Measurements from ENCODE around the gene AATK.

DNA sequence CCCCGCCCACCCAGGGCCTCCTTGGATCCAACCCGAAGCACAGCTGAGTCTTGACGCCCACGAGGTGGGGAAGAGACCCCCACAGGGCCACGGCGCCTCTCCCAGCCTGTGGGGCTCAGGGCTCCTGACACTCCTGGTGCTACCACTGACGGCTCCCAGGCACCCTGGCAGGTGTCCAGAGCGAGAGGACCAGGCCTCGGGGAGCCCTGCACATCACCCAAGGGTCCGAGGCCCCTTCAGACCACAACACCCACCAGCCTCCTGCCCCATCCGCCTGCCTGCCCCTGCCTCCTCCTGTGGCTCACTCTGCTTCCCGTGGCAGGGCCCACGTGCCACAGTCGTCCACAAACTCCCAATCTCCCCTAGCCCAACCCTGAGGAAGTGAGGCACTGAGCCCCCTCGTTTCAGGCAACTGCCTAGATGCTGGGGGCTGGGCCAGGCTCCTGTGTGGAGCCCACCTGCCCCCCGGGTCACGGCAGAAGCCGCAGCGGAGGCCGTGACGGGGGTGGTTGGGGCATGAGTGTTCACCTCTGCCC, 28.3 kb upstream of the AATK start:
- TF ChIP-seq, protein P1, sequence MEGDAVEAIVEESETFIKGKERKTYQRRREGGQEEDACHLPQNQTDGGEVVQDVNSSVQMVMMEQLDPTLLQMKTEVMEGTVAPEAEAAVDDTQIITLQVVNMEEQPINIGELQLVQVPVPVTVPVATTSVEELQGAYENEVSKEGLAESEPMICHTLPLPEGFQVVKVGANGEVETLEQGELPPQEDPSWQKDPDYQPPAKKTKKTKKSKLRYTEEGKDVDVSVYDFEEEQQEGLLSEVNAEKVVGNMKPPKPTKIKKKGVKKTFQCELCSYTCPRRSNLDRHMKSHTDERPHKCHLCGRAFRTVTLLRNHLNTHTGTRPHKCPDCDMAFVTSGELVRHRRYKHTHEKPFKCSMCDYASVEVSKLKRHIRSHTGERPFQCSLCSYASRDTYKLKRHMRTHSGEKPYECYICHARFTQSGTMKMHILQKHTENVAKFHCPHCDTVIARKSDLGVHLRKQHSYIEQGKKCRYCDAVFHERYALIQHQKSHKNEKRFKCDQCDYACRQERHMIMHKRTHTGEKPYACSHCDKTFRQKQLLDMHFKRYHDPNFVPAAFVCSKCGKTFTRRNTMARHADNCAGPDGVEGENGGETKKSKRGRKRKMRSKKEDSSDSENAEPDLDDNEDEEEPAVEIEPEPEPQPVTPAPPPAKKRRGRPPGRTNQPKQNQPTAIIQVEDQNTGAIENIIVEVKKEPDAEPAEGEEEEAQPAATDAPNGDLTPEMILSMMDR (conservative IDR thresholded peaks at IDR 0.05): no peak
- no peak for TF ChIP-seq ZFX (IDR thresholded peaks at IDR 0.05)

All from C4-2B (cell line).